Measurements from ENCODE around the gene WFIKKN1. TPM values are rescaled to one million over a fixed set of nuclear protein-coding genes. Genes with fewer than 3 reads are reported as not detected.

WFIKKN1 gene
- total RNA-seq, 2 donors from 2014 or later = 0.52 to 0.71 TPM

GRCh38 chr16:668519-669171, 37.9 kb downstream of the WFIKKN1 start:
- TF ChIP-seq, protein P1, sequence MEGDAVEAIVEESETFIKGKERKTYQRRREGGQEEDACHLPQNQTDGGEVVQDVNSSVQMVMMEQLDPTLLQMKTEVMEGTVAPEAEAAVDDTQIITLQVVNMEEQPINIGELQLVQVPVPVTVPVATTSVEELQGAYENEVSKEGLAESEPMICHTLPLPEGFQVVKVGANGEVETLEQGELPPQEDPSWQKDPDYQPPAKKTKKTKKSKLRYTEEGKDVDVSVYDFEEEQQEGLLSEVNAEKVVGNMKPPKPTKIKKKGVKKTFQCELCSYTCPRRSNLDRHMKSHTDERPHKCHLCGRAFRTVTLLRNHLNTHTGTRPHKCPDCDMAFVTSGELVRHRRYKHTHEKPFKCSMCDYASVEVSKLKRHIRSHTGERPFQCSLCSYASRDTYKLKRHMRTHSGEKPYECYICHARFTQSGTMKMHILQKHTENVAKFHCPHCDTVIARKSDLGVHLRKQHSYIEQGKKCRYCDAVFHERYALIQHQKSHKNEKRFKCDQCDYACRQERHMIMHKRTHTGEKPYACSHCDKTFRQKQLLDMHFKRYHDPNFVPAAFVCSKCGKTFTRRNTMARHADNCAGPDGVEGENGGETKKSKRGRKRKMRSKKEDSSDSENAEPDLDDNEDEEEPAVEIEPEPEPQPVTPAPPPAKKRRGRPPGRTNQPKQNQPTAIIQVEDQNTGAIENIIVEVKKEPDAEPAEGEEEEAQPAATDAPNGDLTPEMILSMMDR (IDR thresholded peaks at IDR 0.05) = no peak
- H3K4me1 ChIP-seq = peaks cover 0 to 23% of the 10 kb centered on the region in 2 donors

DNA sequence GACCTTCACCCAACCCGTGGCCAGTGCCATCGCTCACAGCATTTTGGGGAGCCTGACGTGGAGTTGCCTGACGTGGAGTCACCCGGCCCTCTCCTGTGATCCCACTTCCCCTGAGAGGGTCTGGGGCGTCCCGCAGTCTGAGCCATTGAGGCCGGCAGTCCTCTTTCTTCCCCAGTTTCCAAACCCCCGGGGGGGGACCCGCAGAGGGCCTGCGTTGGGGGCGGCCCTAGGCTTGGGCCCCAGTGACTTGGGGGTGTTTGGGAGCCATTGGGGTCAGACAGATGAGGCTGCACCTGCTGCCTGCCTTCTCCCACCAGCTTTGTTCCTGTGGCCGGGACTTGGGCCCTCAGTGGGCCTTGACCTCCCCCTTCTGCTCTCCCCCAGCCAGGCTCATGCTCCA, 38.9 kb downstream of the WFIKKN1 start:
- no peak overlapping the region for H3K27ac ChIP-seq
- TF ChIP-seq, protein P1 (IDR thresholded peaks at IDR 0.05) = no peak
- H3K27me3 ChIP-seq = no peaks in the 10 kb centered on the region
- H3K9me3 ChIP-seq = no peaks in the 10 kb centered on the region
- no peak for DNase-seq (ENCODE audit: low spot score)
- no peak overlapping the region for H3K4me3 ChIP-seq
- peaks cover 44% of the 10 kb centered on the region for H3K36me3 ChIP-seq
- peaks cover 0 to 30% of the 10 kb centered on the region in 2 donors for H3K4me1 ChIP-seq

More at GRCh38 chr16:668519-669171, 37.9 kb downstream of the WFIKKN1 start:
- DNase-seq (ENCODE audit: low spot score) = no peak
- peaks cover 44% of the 10 kb centered on the region for H3K36me3 ChIP-seq
- H3K4me3 ChIP-seq = peak overlapping the region; percentile 99 to 100
- H3K9me3 ChIP-seq = no peaks in the 10 kb centered on the region
- H3K27me3 ChIP-seq = no peaks in the 10 kb centered on the region
- H3K27ac ChIP-seq = peak overlapping the region; percentile 90 to 92

GRCh38 chr16:670485-671352, 39.9 kb downstream of the WFIKKN1 start:
- no peak overlapping the region for H3K27ac ChIP-seq
- DNase-seq (ENCODE audit: low spot score) = no peak
- peaks cover 44% of the 10 kb centered on the region for H3K36me3 ChIP-seq

GRCh38 chr16:671353-672131, 40.8 kb downstream of the WFIKKN1 start:
- H3K36me3 ChIP-seq = peaks cover 44% of the 10 kb centered on the region
- TF ChIP-seq, protein P1 (IDR thresholded peaks at IDR 0.05) = no peak
- no peaks in the 10 kb centered on the region for H3K9me3 ChIP-seq
- H3K27ac ChIP-seq = no peak overlapping the region
- no peak for DNase-seq (ENCODE audit: low spot score)
- peaks cover 0 to 47% of the 10 kb centered on the region in 2 donors for H3K4me1 ChIP-seq
- no peak overlapping the region for H3K4me3 ChIP-seq
- H3K27me3 ChIP-seq = no peaks in the 10 kb centered on the region

More at GRCh38 chr16:670485-671352, 39.9 kb downstream of the WFIKKN1 start:
- Histone ChIP-seq H3K4me3 (no peak overlapping the region), H3K27me3 (no peaks in the 10 kb centered on the region), H3K9me3 (no peaks in the 10 kb centered on the region), H3K4me1 (peaks cover 0 to 40% of the 10 kb centered on the region in 2 donors)
- TF ChIP-seq, protein P1 (IDR thresholded peaks at IDR 0.05) = no peak

DNA sequence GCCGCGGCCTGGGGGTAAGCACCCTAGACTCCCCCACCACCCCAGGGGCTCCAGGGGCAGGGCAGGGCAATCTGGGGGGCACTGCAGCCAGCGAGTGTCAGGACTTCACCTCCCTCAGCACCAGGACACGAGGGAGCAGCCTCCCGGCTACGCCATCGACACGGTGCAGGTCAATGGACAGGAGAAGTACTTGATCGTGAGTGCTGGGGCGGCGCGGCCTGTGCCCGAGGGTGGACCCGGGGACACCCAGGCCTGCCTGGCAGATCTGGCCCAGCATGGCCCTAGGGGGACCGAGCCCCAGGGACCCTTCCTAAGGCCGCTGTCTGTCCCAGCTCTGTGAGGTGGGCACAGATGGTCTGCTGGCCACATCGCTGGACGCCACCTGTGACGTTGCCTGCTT, 41.6 kb downstream of the WFIKKN1 start:
- Histone ChIP-seq H3K27me3 (no peaks in the 10 kb centered on the region), H3K9me3 (no peaks in the 10 kb centered on the region), H3K4me3 (no peak overlapping the region), H3K36me3 (peaks cover 44% of the 10 kb centered on the region), H3K4me1 (peaks cover 0 to 43% of the 10 kb centered on the region in 2 donors), H3K27ac (no peak overlapping the region)
- TF ChIP-seq, protein P1 (IDR thresholded peaks at IDR 0.05) = no peak
- no peak for DNase-seq (ENCODE audit: low spot score)
